K562 (cell line): ENCODE data around the gene PTH2. TPM values are rescaled to one million over a fixed set of nuclear protein-coding genes. Genes with fewer than 3 reads are reported as not detected.

Experiments
- ATAC-seq: fragments of 200-7000 bp; cut with Tn5 transposase; 3 replicates; pipeline ENCODE4 v1.9.1; 2020; ENCODE audit warnings: moderate library complexity
- BruUV-seq: library from RNA; stranded (reverse); fragments of 400-500 nt; replicated peaks from 2 replicates; lab custom pipeline; 2021; lab: Mats Ljungman, UMichigan
- CTCF ChIA-PET: fragments of 300-600 bp; formaldehyde crosslinking; extraction: SDS; loops from one replicate; lab custom pipeline; 2021; ENCODE audit warnings: low intra/inter-chr PET ratio; lab: Yijun Ruan, JAX
- POLR2A ChIA-PET: fragments of 300-600, 350-650 bp; sonication (Branson Sonifier 250); formaldehyde crosslinking; extraction: SDS; loops from one replicate; lab custom pipeline; 2021; ENCODE audit warnings: antibody characterized with exemption, inconsistent platforms; lab: Yijun Ruan, JAX
- DNase-seq, 4 experiments: peaks; one replicate each; pipeline versions ENCODE4 v3.0.0 to v3.0.0-alpha.2; 2011 to 2018; ENCODE audit warnings: low spot score in 3 of 4, mixed read lengths in 3 of 4; ENCODE audit errors: extremely low read depth in 1 of 4
- FAIRE-seq: peaks from 2 replicates; lab custom pipeline; 2011; peaks lifted over from hg19 to GRCh38; lab: Jason Lieb, UNC
- H2AFZ ChIP-seq: 2 replicates; pipeline ENCODE4 v1.6.0; 2011; ENCODE audit warnings: low read depth, low read length, control low read depth, inconsistent platforms
- H3K27ac ChIP-seq: fragments of 200-600 bp; 3 replicates; pipeline ENCODE4 v1.8.0; 2011; ENCODE audit warnings: low read depth, mild to moderate bottlenecking, control low read depth, inconsistent platforms, low read length, moderate library complexity, mixed read lengths; ENCODE audit errors: extremely low read depth
- H3K27me3 ChIP-seq, 2 experiments: fragments of 300-600 bp in 1 of 2; 2 replicates in 1 of 2; 3 replicates in 1 of 2; pipeline versions ENCODE4 v1.6.0 to v1.8.0; 2011; ENCODE audit warnings: inconsistent platforms in 2 of 2, low read length in 2 of 2, mild to moderate bottlenecking in 1 of 2, mixed read lengths in 1 of 2, moderate library complexity in 1 of 2; ENCODE audit not compliant: control insufficient read depth in 2 of 2, insufficient read depth in 2 of 2
- H3K36me3 ChIP-seq: fragments of 300-600 bp; 3 replicates; pipeline ENCODE4 v1.8.0; 2011; ENCODE audit warnings: mild to moderate bottlenecking, low read length, inconsistent platforms; ENCODE audit not compliant: control insufficient read depth, insufficient read depth
- H3K4me1 ChIP-seq, 2 experiments: fragments of 200-600 bp in 1 of 2; replicated peaks in 1 of 2; 2 replicates in 1 of 2; 3 replicates in 1 of 2; pipeline versions ENCODE4 v1.5.1 to v1.8.0; 2011; ENCODE audit warnings: inconsistent platforms in 2 of 2, low read length in 2 of 2, mild to moderate bottlenecking in 1 of 2, mixed read lengths in 1 of 2, moderate library complexity in 1 of 2; ENCODE audit not compliant: control insufficient read depth in 2 of 2, insufficient read depth in 2 of 2
- H3K4me2 ChIP-seq: 2 replicates; pipeline ENCODE4 v1.6.1; 2011; ENCODE audit warnings: low read length, control low read depth, inconsistent platforms, mixed read lengths; ENCODE audit not compliant: insufficient read depth
- H3K4me3 ChIP-seq: fragments of 200-600 bp; sonication (generic), shearing (Covaris generic); 2 replicates; pipeline ENCODE4 v1.5.1; 2016; ENCODE audit warnings: control low read depth, inconsistent platforms
- H3K79me2 ChIP-seq: fragments of 200-600 bp; 3 replicates; pipeline ENCODE4 v1.8.0; 2011; ENCODE audit warnings: low read length, inconsistent platforms; ENCODE audit not compliant: control insufficient read depth, insufficient read depth
- H3K9ac ChIP-seq, 2 experiments: 2 replicates each; pipeline versions ENCODE4 v1.6.0 to v1.6.1; 2011; ENCODE audit warnings: low read depth in 2 of 2, low read length in 2 of 2, control low read depth in 1 of 2, inconsistent platforms in 1 of 2, mild to moderate bottlenecking in 1 of 2, mixed read lengths in 1 of 2; ENCODE audit not compliant: insufficient read depth in 1 of 2
- H3K9me1 ChIP-seq: one replicate; pipeline ENCODE4 v1.6.0; 2011; ENCODE audit warnings: inconsistent platforms, mild to moderate bottlenecking, low read length, moderate library complexity; ENCODE audit not compliant: control insufficient read depth, insufficient read depth
- H3K9me3 ChIP-seq: replicated peaks from 2 replicates; pipeline ENCODE4 v1.5.1; 2011; ENCODE audit warnings: low read depth, low read length, inconsistent platforms; ENCODE audit not compliant: control insufficient read depth, insufficient read depth
- H4K20me1 ChIP-seq: replicated peaks from 2 replicates; pipeline ENCODE4 v1.6.1; 2011; ENCODE audit warnings: low read length, inconsistent platforms, mixed read lengths; ENCODE audit not compliant: control insufficient read depth, insufficient read depth
- CBX1 ChIP-seq: sonication (generic); IDR thresholded peaks from 2 replicates; pipeline ENCODE4 v1.6.1; 2016; ENCODE audit warnings: antibody characterized with exemption, low read depth, mild to moderate bottlenecking
- GABPB1 ChIP-seq: sonication (generic); formaldehyde crosslinking; IDR thresholded peaks from 2 replicates; pipeline ENCODE4 v1.8.0; 2022; ENCODE audit warnings: mild to moderate bottlenecking, missing genetic modification reagents
- HDAC1 ChIP-seq, 2 experiments: fragments of 450-650 bp; IDR thresholded peaks; 2 replicates each; pipeline ENCODE4 v1.6.1; 2016 to 2017; ENCODE audit warnings: inconsistent platforms in 1 of 2, mild to moderate bottlenecking in 1 of 2, moderate library complexity in 1 of 2
- KDM1A ChIP-seq, 2 experiments: fragments of 450-650 bp; IDR thresholded peaks; 2 replicates each; pipeline ENCODE4 v1.6.1; 2016; ENCODE audit warnings: mild to moderate bottlenecking in 2 of 2
- MLLT1 ChIP-seq, 2 experiments: fragments of 450-650 bp; IDR thresholded peaks; 2 replicates each; pipeline ENCODE4 v1.6.1; 2016
- ZNF512 ChIP-seq: IDR thresholded peaks from 2 replicates; pipeline ENCODE4 v1.6.1; 2016; ENCODE audit warnings: missing genetic modification characterization, missing compliant biosample characterization
- WGBS: fragments of 100-300 bp; shearing (Covaris generic); methylation state at CpG from one replicate; pipeline ENCODE4 v1.1.6; 2016; ENCODE audit warnings: low coverage, mixed read lengths; ENCODE audit not compliant: insufficient coverage; ENCODE audit errors: missing lambda C conversion rate; 5-methylcytosine and 5-hydroxymethylcytosine counted together
- in situ Hi-C: fragments of 300-500 bp; cut with MboI; formaldehyde crosslinking; loops from 4 replicates; pipeline ENCODE4 v1.15.0; 2018; ENCODE audit warnings: inconsistent platforms, mixed read lengths
- intact Hi-C: fragments of 100-400 bp; cut with micrococcal nuclease; formaldehyde crosslinking; loops from 2 replicates; pipeline ENCODE4 v1.14.2; 2022
- polyA plus RNA-seq, 8 experiments: library from polyadenylated mRNA; depleted of rRNA in 4 of 8; stranded (reverse) in 5 of 8; unstranded in 3 of 8; fragments of >200 nt; fragmentation: Nextera tagmentation in 2 of 8; fragmentation: Illumina TruSeq in 1 of 8; extraction: Ambion mirVana in 2 of 8; extraction: Trizol in 1 of 8; gene quantifications; 2 replicates each; pipeline versions ENCODE4 v1.2.1 to v1.2.3, GENCODE V29; 2011 to 2014; ENCODE audit warnings: inconsistent platforms in 1 of 8, missing spikeins in 1 of 8
- total RNA-seq, 7 experiments: library from RNA; depleted of rRNA in 6 of 7; stranded (reverse); fragments of >200 nt in 6 of 7; fragmentation: Illumina TruSeq in 2 of 7; extraction: Trizol in 2 of 7; gene quantifications; 2 replicates each; pipeline versions ENCODE4 v1.2.1 to v1.2.3, GENCODE V29; 2011 to 2021; ENCODE audit warnings: low replicate concordance in 1 of 7

The PTH2 gene
- total and polyA plus RNA-seq, 9 of the 15 experiments (the other 6 are each of a cell fraction or from before 2014, with no cell fraction given) = 1.3 TPM; not detected in 8

- H3K27ac ChIP-seq = no peak overlapping the region
Observed at GRCh38 chr19:49421878-49422202, 1.4 kb downstream of the PTH2 start.

More at GRCh38 chr19:49421878-49422202, 1.4 kb downstream of the PTH2 start:
- H3K36me3 ChIP-seq = no peaks in the 10 kb centered on the region
- H3K79me2 ChIP-seq = no peaks in the 10 kb centered on the region
- no peak overlapping the region for H3K4me3 ChIP-seq
- ChIA-PET POLR2A (interaction anchor here (1.0 to 1.2 kb wide), 2 partner anchors 10 to 14 kb away, joined by 4 to 5 read pairs; no protein-coding TSS in a partner anchor), CTCF (no interaction called here)
- intact Hi-C loops (loop anchor here (2.0 kb wide), 1 partner anchor 21 kb away; no protein-coding TSS in a partner anchor), in situ Hi-C loops (no loop called here)
- H3K4me1 ChIP-seq = peaks cover 44 to 54% of the 10 kb centered on the region in 2 experiments
- BruUV-seq = no TSS peak
- H3K9ac ChIP-seq = no peak overlapping the region
- no peak overlapping the region for H2AFZ ChIP-seq
- H3K9me3 ChIP-seq = no peaks in the 10 kb centered on the region
- no peaks in the 10 kb centered on the region for H3K27me3 ChIP-seq
- no CpG with 5 or more reads among the region's 3 CpGs for WGBS
- peak in 1 of 2 experiments; percentile 31; a peak in 1 of 4 replicates for TF ChIP-seq MLLT1 (IDR thresholded peaks at IDR 0.05)
- TF ChIP-seq GABPB1 (CRISPR knock-in tag) = no peak
- TF ChIP-seq ZNF512 (tag) = peak; percentile 87
- no peak for TF ChIP-seq CBX1
- TF ChIP-seq HDAC1 (IDR thresholded peaks at IDR 0.05) = peak in 1 of 2 experiments; percentile 11; a peak in 1 of 4 replicates
- TF ChIP-seq KDM1A (IDR thresholded peaks at IDR 0.05) = 0 out of 4 replicates have a peak, but pooled peaks of 1 of the 2 experiments have one; percentile 3
- TF ChIP-seq, all 486 proteins: peak for 4
- Histone ChIP-seq H3K9me1 (no peaks in the 10 kb centered on the region), H4K20me1 (no peaks in the 10 kb centered on the region), H3K4me2 (peak overlapping the region; percentile 75)
- DNase-seq (no peak), FAIRE-seq (no peak), ATAC-seq (no peak)
